ENCODE measurements around the gene KCTD11.

GRCh38 chr17:7313890-7314718, 37.9 kb upstream of the KCTD11 start:
- TF ChIP-seq, protein P1, sequence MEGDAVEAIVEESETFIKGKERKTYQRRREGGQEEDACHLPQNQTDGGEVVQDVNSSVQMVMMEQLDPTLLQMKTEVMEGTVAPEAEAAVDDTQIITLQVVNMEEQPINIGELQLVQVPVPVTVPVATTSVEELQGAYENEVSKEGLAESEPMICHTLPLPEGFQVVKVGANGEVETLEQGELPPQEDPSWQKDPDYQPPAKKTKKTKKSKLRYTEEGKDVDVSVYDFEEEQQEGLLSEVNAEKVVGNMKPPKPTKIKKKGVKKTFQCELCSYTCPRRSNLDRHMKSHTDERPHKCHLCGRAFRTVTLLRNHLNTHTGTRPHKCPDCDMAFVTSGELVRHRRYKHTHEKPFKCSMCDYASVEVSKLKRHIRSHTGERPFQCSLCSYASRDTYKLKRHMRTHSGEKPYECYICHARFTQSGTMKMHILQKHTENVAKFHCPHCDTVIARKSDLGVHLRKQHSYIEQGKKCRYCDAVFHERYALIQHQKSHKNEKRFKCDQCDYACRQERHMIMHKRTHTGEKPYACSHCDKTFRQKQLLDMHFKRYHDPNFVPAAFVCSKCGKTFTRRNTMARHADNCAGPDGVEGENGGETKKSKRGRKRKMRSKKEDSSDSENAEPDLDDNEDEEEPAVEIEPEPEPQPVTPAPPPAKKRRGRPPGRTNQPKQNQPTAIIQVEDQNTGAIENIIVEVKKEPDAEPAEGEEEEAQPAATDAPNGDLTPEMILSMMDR (conservative IDR thresholded peaks at IDR 0.05) = no peak
- no peak for TF ChIP-seq EZH2 (IDR thresholded peaks at IDR 0.05; ENCODE audit: low read depth)
